ENCODE measurements around the gene MTA1.

MTA1 gene

DNA sequence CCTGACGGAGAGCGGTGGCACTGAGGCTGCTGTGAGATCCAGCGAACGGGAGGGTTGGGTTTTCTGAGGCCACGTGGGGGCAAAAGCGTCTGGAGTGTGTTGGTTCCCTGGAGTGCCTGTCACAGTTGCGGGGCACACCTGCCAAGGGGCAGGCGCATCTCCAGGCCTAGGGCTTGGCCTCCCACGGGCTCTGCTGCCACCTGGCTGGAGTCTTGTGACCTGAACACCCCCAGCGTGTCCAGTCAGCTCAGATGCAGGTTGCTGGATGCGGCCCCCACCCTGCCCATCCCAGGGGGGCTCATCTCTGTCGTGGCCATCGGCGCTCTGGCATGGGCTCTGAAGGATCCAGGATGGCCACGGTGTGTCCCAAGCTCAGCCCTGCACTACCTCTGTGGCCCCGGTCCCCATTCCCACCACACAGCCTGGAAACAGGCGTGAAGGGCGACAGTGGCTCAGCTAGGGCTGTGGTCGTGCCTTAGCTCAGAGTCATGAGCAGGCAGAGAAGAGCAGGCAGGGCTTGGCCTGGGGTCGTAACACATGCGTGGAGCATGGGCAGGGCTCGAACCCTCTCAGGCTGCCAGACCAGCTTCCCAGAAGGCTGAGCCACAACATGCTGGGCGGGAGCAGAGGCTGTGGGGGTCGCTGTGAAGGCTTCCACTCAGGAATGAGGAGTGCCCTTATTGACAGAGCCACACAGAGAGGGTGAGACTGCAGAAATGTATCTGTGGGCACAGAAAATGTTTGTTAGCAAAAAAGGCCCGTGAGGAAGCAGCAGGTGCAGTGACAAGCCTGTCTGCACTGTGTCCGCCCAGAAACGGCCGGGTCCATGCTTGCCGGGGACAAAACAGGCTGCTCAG, 31.5 kb downstream of the MTA1 start:
- peaks cover 20 to 74% (median 50%) of the 10 kb centered on the region in 3 donors for H3K36me3 ChIP-seq
- intact Hi-C loops (cut with DNase I; ENCODE audit: low total_unique reads), result no loop called here
- H3K4me1 ChIP-seq, result peaks cover 0 to 16% (median 12%) of the 10 kb centered on the region in 4 donors

DNA sequence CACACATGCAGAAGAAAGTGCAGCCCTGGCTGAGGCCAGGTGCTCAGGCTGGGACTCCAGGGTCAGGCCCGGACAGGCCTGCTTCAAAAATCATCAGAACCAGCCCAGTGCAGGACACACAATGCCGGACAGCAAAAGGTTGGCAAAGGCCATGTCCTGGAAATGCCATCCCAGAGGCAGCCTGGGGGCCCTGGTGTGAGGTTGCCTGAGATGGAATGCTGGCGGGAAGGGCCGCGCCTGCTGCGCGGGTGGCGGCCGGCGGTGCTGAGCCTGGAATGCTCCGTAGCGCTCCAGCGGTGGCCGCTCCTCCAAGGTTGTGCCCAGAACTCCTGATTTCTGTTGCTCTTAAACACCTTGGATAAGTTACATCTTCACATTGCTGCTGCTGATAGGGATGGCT, 33.3 kb downstream of the MTA1 start:
- H3K27ac ChIP-seq, result no peak overlapping the region
- TF ChIP-seq, protein P1, sequence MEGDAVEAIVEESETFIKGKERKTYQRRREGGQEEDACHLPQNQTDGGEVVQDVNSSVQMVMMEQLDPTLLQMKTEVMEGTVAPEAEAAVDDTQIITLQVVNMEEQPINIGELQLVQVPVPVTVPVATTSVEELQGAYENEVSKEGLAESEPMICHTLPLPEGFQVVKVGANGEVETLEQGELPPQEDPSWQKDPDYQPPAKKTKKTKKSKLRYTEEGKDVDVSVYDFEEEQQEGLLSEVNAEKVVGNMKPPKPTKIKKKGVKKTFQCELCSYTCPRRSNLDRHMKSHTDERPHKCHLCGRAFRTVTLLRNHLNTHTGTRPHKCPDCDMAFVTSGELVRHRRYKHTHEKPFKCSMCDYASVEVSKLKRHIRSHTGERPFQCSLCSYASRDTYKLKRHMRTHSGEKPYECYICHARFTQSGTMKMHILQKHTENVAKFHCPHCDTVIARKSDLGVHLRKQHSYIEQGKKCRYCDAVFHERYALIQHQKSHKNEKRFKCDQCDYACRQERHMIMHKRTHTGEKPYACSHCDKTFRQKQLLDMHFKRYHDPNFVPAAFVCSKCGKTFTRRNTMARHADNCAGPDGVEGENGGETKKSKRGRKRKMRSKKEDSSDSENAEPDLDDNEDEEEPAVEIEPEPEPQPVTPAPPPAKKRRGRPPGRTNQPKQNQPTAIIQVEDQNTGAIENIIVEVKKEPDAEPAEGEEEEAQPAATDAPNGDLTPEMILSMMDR (IDR thresholded peaks at IDR 0.05), result no peak
- H3K36me3 ChIP-seq, result peaks cover 20 to 84% (median 64%) of the 10 kb centered on the region in 3 donors
- no peaks in the 10 kb centered on the region for H3K27me3 ChIP-seq
- H3K4me1 ChIP-seq, result peaks cover 0 to 14% (median 12%) of the 10 kb centered on the region in 4 donors
- DNase-seq, result no peak
- intact Hi-C loops (cut with DNase I; ENCODE audit: low total_unique reads), result no loop called here
- H3K9me3 ChIP-seq, result no peaks in the 10 kb centered on the region
- H3K4me3 ChIP-seq, result no peak overlapping the region

More for the DNA sequence above, 31.5 kb downstream of the MTA1 start:
- Histone ChIP-seq H3K27ac (no peak overlapping the region), H3K4me3 (no peak overlapping the region), H3K9me3 (no peaks in the 10 kb centered on the region), H3K27me3 (no peaks in the 10 kb centered on the region)
- DNase-seq, result no peak
- TF ChIP-seq, protein P1 (IDR thresholded peaks at IDR 0.05), result no peak

DNA sequence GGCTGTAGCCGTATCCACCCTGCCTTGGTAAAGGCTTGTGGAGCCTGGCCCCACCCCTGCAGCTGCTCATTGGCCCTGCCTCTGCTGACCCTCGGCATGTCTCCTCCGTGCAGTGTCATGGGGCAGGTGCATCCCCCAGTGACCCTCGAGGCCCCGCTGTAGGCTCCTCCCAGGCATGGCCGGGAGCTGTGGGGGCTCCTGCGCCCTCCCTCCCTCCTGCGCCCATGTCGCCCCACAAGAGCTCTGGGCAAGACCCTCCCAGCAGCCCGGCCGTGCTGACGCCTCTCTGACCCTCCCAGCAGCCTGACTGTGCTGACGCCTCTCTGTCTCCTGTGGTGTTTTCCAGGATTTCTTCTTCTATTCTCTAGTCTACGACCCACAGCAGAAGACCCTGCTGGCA, 34.2 kb downstream of the MTA1 start:
- Histone ChIP-seq H3K4me1 (peaks cover 0 to 5% (median 3%) of the 10 kb centered on the region in 4 donors), H3K27me3 (no peaks in the 10 kb centered on the region), H3K27ac (no peak overlapping the region), H3K36me3 (peaks cover 20 to 92% (median 70%) of the 10 kb centered on the region in 3 donors), H3K9me3 (no peaks in the 10 kb centered on the region), H3K4me3 (no peak overlapping the region)
- intact Hi-C loops (cut with DNase I; ENCODE audit: low total_unique reads), result no loop called here
- TF ChIP-seq, protein P1 (IDR thresholded peaks at IDR 0.05), result no peak
- no peak for DNase-seq

DNA sequence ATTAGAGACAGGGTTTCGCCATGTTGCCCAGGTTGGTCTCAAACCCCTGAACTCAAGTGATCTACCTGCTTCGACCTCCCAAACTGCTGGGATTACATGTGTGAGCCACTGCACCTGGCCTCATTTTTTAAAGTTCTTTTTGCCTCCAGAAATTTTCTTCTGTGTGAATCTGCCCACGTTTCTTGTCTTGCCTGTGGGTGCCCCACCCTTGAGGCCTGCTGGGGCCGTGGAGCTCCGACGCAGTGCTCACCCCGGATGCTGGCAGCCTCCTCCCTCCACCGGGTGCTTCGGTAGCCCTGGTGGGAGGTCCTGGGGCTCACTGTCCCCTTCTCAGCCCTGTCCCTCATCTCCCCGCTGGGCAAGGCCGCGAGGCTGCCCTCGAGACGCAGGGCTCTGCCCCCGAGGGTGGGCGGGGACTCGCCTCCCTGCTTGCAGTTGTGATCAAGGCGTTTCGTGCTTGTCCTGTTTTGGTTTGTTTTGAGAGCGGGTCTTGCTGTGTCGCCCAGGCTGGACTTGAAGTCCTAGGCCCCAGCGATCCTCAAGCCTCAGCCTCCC, 35.5 kb downstream of the MTA1 start:
- no peak overlapping the region for H3K4me3 ChIP-seq
- peaks cover 20 to 84% (median 67%) of the 10 kb centered on the region in 3 donors for H3K36me3 ChIP-seq
- H3K4me1 ChIP-seq, result no peaks in the 10 kb centered on the region
- no peaks in the 10 kb centered on the region for H3K27me3 ChIP-seq
- H3K27ac ChIP-seq, result no peak overlapping the region
- H3K9me3 ChIP-seq, result no peaks in the 10 kb centered on the region
- TF ChIP-seq, protein P1 (IDR thresholded peaks at IDR 0.05), result no peak
- intact Hi-C loops (cut with DNase I; ENCODE audit: low total_unique reads), result no loop called here
- no peak for DNase-seq

DNA sequence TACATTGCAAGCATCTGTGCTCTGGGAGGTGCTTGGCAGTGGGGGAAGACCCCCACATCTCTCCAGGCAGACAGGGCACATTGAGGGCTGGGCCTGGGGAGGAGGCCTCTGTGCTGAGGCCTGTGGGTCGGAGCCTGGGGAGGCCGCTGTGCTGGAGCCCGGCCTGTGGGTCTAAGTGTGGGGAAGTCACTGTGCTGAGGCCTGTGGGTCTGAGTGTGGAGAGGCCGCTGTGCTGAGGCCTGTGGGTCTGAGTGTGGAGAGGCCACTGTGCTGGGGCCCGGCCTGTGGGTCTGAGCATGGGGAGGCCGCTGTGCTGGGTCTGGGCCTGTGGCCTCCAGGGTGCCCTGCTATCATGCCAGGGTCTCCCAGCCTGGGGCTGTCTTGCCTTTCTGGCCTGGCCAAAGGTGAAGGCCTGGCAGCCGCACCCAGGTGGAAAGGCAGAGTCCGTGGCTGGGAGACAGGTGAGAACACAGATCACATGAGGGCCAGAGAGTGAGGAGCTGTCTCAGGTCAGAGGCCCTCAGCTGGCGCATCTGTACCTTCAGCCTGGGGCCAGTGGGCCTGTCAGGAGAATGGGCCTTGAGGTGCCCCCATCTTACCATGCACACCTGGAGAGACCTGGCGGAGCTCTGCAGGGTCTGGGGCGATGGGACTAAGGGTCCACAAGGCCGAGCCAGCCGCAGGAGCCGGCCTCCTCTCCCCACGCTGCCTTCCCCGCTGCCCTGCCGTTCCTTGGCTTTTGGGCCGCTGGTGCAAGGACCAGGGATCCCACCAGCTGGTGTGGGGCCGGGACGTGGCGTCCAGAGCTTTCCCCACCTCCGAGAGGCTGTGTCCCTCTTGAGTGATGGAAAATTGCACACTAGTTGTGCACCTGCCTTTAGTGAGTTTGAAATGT, 36.4 kb downstream of the MTA1 start:
- peaks cover 29 to 84% (median 67%) of the 10 kb centered on the region in 3 donors for H3K36me3 ChIP-seq
- H3K4me3 ChIP-seq, result no peak overlapping the region
- DNase-seq, result no peak
- TF ChIP-seq, protein P1 (IDR thresholded peaks at IDR 0.05), result no peak
- H3K4me1 ChIP-seq, result no peaks in the 10 kb centered on the region
- intact Hi-C loops (cut with DNase I; ENCODE audit: low total_unique reads), result loop anchor here (2.0 kb wide), 1 partner anchor 67 kb away; no protein-coding TSS in a partner anchor
- no peaks in the 10 kb centered on the region for H3K27me3 ChIP-seq
- no peak overlapping the region for H3K27ac ChIP-seq
- H3K9me3 ChIP-seq, result no peaks in the 10 kb centered on the region
